Body of pancreas (tissue), 4 donors: Measurements from ENCODE around the gene PTPRM.

ENCODE experiments used
- CTCF ChIP-seq, 7 experiments: fragments of 450-650 bp in 4 of 7; fragments of 200-600 bp in 3 of 7; sonication (generic) in 3 of 7; IDR thresholded peaks; one replicate each; pipeline ENCODE4 v1.5.1; 2016 to 2019; ENCODE audit warnings: antibody characterized with exemption in 7 of 7
- POLR2A ChIP-seq, 3 donors: fragments of 450-650 bp; IDR thresholded peaks; one replicate each; pipeline ENCODE4 v1.6.1; 2016; ENCODE audit warnings: antibody characterized with exemption in 3 of 3, mild to moderate bottlenecking in 2 of 3

DNA sequence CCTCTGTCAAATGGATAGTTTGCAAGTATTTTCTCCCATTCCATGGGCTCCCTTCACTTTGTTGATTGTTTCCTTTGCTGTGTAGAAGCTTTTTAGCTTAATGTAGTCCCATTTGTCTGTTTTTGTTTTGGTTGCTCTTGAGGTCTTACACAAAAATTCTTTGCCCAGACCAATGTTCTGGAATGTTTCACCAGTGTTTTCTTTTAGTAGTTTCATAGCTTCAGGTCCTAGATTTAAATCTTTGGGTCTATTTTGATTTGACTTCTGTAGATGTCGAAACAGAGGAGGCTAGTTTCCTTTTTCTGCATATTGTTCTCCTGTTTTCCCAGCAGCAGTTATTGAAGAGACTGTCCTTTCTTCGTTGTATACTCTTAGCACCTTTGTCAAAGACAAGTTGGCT is 351.6 kb downstream of the PTPRM start:
- TF ChIP-seq CTCF (IDR thresholded peaks at IDR 0.05) (no peak), POLR2A (IDR thresholded peaks at IDR 0.05) (no peak)
